GM23248 (cell line): ENCODE measurements around the gene GSTO2. TPM values are rescaled to one million over a fixed set of nuclear protein-coding genes. Genes with fewer than 3 reads are reported as not detected.

Experiments used
- DNase-seq: peaks from one replicate; pipeline ENCODE4 v3.0.0-alpha.2; 2015
- H2AFZ ChIP-seq: fragments of 200-600 bp; sonication (generic); 2 replicates; pipeline ENCODE4 v1.6.1; 2016; ENCODE audit warnings: antibody characterized with exemption
- H3F3A ChIP-seq: fragments of 200-600 bp; sonication (generic); 2 replicates; pipeline ENCODE4 v1.6.1; 2016; ENCODE audit warnings: mild to moderate bottlenecking, antibody characterized with exemption, mixed run types; ENCODE audit not compliant: insufficient read depth
- H3K27ac ChIP-seq: fragments of 200-600 bp; sonication (generic); 2 replicates; pipeline ENCODE4 v1.5.1; 2016; ENCODE audit warnings: mild to moderate bottlenecking
- H3K27me3 ChIP-seq: fragments of 200-600 bp; sonication (generic); replicated peaks from 2 replicates; pipeline ENCODE4 v1.6.1; 2016; ENCODE audit warnings: mild to moderate bottlenecking; ENCODE audit not compliant: insufficient read depth
- H3K36me3 ChIP-seq: fragments of 200-600 bp; sonication (generic); 2 replicates; pipeline ENCODE4 v1.6.1; 2016; ENCODE audit warnings: low read depth, mild to moderate bottlenecking
- H3K4me1 ChIP-seq: fragments of 200-600 bp; sonication (generic); 2 replicates; pipeline ENCODE4 v1.6.1; 2016; ENCODE audit warnings: mild to moderate bottlenecking; ENCODE audit not compliant: insufficient read depth
- H3K4me2 ChIP-seq: fragments of 200-600 bp; sonication (generic); one replicate; pipeline ENCODE4 v1.6.1; 2016; ENCODE audit warnings: mild to moderate bottlenecking; ENCODE audit not compliant: unreplicated experiment
- H3K4me3 ChIP-seq: fragments of 200-600 bp; sonication (generic); 2 replicates; pipeline ENCODE4 v1.5.1; 2016; ENCODE audit warnings: mild to moderate bottlenecking
- H3K79me2 ChIP-seq: fragments of 200-600 bp; sonication (generic); 2 replicates; pipeline ENCODE4 v1.6.1; 2016; ENCODE audit warnings: mild to moderate bottlenecking; ENCODE audit not compliant: insufficient read depth
- H3K9ac ChIP-seq: fragments of 200-600 bp; sonication (generic); 2 replicates; pipeline ENCODE4 v1.6.1; 2016; ENCODE audit warnings: mild to moderate bottlenecking
- H3K9me2 ChIP-seq: fragments of 200-600 bp; sonication (generic); 2 replicates; pipeline ENCODE4 v1.6.1; 2016; ENCODE audit warnings: mixed run types, mild to moderate bottlenecking, moderate library complexity; ENCODE audit not compliant: insufficient read depth
- H3K9me3 ChIP-seq: fragments of 200-600 bp; sonication (generic); one replicate; pipeline ENCODE4 v1.6.1; 2017; ENCODE audit warnings: low read depth
- H4K20me1 ChIP-seq: fragments of 200-600 bp; sonication (generic); 2 replicates; pipeline ENCODE4 v1.6.0; 2016; ENCODE audit not compliant: insufficient read depth
- EZH2 ChIP-seq: fragments of 200-600 bp; sonication (generic); IDR thresholded peaks from 2 replicates; pipeline ENCODE4 v1.6.1; 2018; ENCODE audit warnings: antibody characterized with exemption, mild to moderate bottlenecking; ENCODE audit not compliant: insufficient read depth, poor library complexity, severe bottlenecking
- EZH2phosphoT487 ChIP-seq: fragments of 200-600 bp; sonication (generic); IDR thresholded peaks from 2 replicates; pipeline ENCODE4 v1.6.1; 2018; ENCODE audit warnings: antibody characterized with exemption, moderate library complexity, mild to moderate bottlenecking, low read depth; ENCODE audit not compliant: insufficient read depth
- WGBS, 2 experiments: methylation state at CpG; one replicate each; pipeline ENCODE4 v1.1.6; 2015 to 2017; ENCODE audit warnings: low lambda C conversion rate in 2 of 2, low coverage in 1 of 2; ENCODE audit errors: missing lambda C conversion rate in 2 of 2; 5-methylcytosine and 5-hydroxymethylcytosine counted together
- in situ Hi-C: fragments of 300-500 bp; cut with MboI; formaldehyde crosslinking; loops from 2 replicates; pipeline ENCODE4 v1.15.0; 2020
- polyA plus RNA-seq: library from polyadenylated mRNA; unstranded; fragments of >200 nt; fragmentation: Nextera tagmentation; extraction: Ambion mirVana; gene quantifications from 2 replicates; pipeline ENCODE4 v1.2.1, GENCODE V29; 2016
- total RNA-seq: library from RNA; depleted of rRNA; stranded (reverse); fragments of >200 nt; shearing (Covaris generic); gene quantifications from 2 replicates; pipeline ENCODE4 v1.2.3, GENCODE V29; 2014

GSTO2 gene
- total and polyA plus RNA-seq, 2 experiments from 2014 or later = 1.1 to 2.2 TPM

GRCh38 chr10:104256335-104256961 is 12.5 kb upstream of the GSTO2 start:
- peak overlapping the region; percentile 95 for H3K4me2 ChIP-seq
- peak overlapping the region; percentile 96 for H3K27ac ChIP-seq
- H3K9ac ChIP-seq = peak overlapping the region; percentile 97
- H3K4me3 ChIP-seq = peak overlapping the region; percentile 97
- H3K9me3 ChIP-seq = no peaks in the 10 kb centered on the region
- H3K36me3 ChIP-seq = peaks cover 32% of the 10 kb centered on the region
- in situ Hi-C loops = no loop called here
- H4K20me1 ChIP-seq = no peaks in the 10 kb centered on the region; the same call in 1 of the 2 replicates
- no peak for TF ChIP-seq EZH2
- TF ChIP-seq EZH2phosphoT487 = no peak
- peaks cover 60% of the 10 kb centered on the region for H3K4me1 ChIP-seq
- peak; percentile 34 for DNase-seq
- no peaks in the 10 kb centered on the region for H3K27me3 ChIP-seq
- no peak overlapping the region for H2AFZ ChIP-seq
- 3 to 8% methylated on average over 1 of the region's 1 CpG for WGBS, 2 experiments
- H3K9me2 ChIP-seq = no peaks in the 10 kb centered on the region
- H3F3A ChIP-seq = peaks cover 69% of the 10 kb centered on the region
- peaks cover 60% of the 10 kb centered on the region for H3K79me2 ChIP-seq

GRCh38 chr10:104257235-104257634 is 11.7 kb upstream of the GSTO2 start:
- Histone ChIP-seq H3K9ac (peak overlapping the region; percentile 97), H3F3A (peaks cover 73% of the 10 kb centered on the region), H4K20me1 (no peaks in the 10 kb centered on the region; the same call in 1 of the 2 replicates), H3K4me2 (peak overlapping the region; percentile 95), H3K4me1 (peaks cover 62% of the 10 kb centered on the region), H2AFZ (no peak overlapping the region), H3K27ac (peak overlapping the region; percentile 96), H3K79me2 (peaks cover 68% of the 10 kb centered on the region), H3K9me3 (no peaks in the 10 kb centered on the region), H3K9me2 (no peaks in the 10 kb centered on the region), H3K4me3 (peak overlapping the region; percentile 97), H3K27me3 (no peaks in the 10 kb centered on the region), H3K36me3 (peaks cover 40% of the 10 kb centered on the region)
- WGBS, 2 experiments = 72 to 75% methylated on average over 5 of the region's 5 CpGs
- TF ChIP-seq EZH2 (no peak), EZH2phosphoT487 (no peak)
- DNase-seq = no peak
- in situ Hi-C loops = no loop called here

- H3K9me3 ChIP-seq = no peaks in the 10 kb centered on the region
- H3K79me2 ChIP-seq = peaks cover 78% of the 10 kb centered on the region
- in situ Hi-C loops = no loop called here
- H3K4me3 ChIP-seq = peak overlapping the region; percentile 97; the same call in 1 of the 2 replicates
- 82 to 88% methylated on average over 3 of the region's 3 CpGs for WGBS, 2 experiments
- no peak for DNase-seq
- peak overlapping the region; percentile 96 for H3K27ac ChIP-seq
- H3K4me2 ChIP-seq = no peak overlapping the region
- H3F3A ChIP-seq = peaks cover 80% of the 10 kb centered on the region
- H3K9ac ChIP-seq = no peak overlapping the region
- H3K36me3 ChIP-seq = peaks cover 50% of the 10 kb centered on the region
- no peaks in the 10 kb centered on the region for H3K9me2 ChIP-seq
- H2AFZ ChIP-seq = no peak overlapping the region
- H4K20me1 ChIP-seq = no peaks in the 10 kb centered on the region; the same call in 1 of the 2 replicates
- TF ChIP-seq EZH2phosphoT487 (no peak), EZH2 (no peak)
- peaks cover 63% of the 10 kb centered on the region for H3K4me1 ChIP-seq
- H3K27me3 ChIP-seq = no peaks in the 10 kb centered on the region
These were observed 10.8 kb upstream of the GSTO2 start for GRCh38 chr10:104258209-104258608.

GRCh38 chr10:104259456-104259855 is 9.5 kb upstream of the GSTO2 start:
- H3K4me2 ChIP-seq = peak overlapping the region; percentile 47
- 91 to 94% methylated on average over 3 of the region's 3 CpGs for WGBS, 2 experiments
- no peak for TF ChIP-seq EZH2
- no peak for TF ChIP-seq EZH2phosphoT487
- H3K4me3 ChIP-seq = no peak overlapping the region
- H2AFZ ChIP-seq = no peak overlapping the region
- no peaks in the 10 kb centered on the region for H3K9me3 ChIP-seq
- peak overlapping the region; percentile 96 for H3K27ac ChIP-seq
- H3K9me2 ChIP-seq = no peaks in the 10 kb centered on the region
- peaks cover 62% of the 10 kb centered on the region for H3K36me3 ChIP-seq
- H3K9ac ChIP-seq = peak overlapping the region; percentile 40
- peaks cover 87% of the 10 kb centered on the region for H3F3A ChIP-seq
- H4K20me1 ChIP-seq = no peaks in the 10 kb centered on the region; the same call in 1 of the 2 replicates
- peaks cover 86% of the 10 kb centered on the region for H3K79me2 ChIP-seq
- no peaks in the 10 kb centered on the region for H3K27me3 ChIP-seq
- no peak for DNase-seq
- in situ Hi-C loops = no loop called here
- peaks cover 59% of the 10 kb centered on the region for H3K4me1 ChIP-seq
